A204.1 (cell line): ENCODE measurements around the gene MYO1C.
"Not testable (repeated sequence)": the region's sequence is repeated elsewhere in the genome, so short reads cannot be mapped to it uniquely, and the experiment has no call there.

ENCODE experiments used
- FAIRE-seq: peaks from 2 replicates; lab custom pipeline; 2012; peaks lifted over from hg19 to GRCh38; lab: Jason Lieb, UNC

MYO1C gene

DNA sequence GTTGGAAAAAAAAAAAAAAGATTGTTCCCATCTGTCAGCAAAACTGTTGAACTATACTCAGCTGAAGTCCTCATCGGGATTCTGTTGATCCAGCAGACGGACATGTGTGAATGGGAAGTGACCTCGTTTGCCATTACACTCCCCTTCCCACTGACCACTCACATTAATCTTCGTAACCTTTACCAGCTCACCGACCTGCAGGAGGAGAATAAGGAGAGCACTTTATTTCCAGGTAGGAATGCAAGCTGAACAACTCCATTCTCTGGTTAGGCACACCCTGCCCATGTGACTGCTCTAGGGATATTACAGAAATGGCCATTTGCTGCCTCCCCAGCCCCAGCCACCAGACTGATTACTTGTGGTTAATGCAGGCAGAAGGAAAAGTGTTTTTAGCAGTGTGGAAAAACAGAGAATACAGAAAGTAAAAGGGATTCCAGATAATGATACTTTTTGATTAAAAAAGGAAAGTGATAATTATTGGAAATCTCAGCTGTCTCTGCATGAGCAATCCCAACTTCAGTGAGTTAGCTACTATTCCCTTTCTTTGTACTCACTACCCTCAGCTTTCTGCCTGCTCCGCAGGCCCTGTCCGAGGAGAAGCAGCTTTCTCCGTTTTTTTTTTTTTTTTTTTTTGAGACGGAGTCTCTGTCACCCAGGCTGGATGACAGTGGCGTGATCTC is 68.9 kb downstream of the MYO1C start:
- FAIRE-seq, result no peak

DNA sequence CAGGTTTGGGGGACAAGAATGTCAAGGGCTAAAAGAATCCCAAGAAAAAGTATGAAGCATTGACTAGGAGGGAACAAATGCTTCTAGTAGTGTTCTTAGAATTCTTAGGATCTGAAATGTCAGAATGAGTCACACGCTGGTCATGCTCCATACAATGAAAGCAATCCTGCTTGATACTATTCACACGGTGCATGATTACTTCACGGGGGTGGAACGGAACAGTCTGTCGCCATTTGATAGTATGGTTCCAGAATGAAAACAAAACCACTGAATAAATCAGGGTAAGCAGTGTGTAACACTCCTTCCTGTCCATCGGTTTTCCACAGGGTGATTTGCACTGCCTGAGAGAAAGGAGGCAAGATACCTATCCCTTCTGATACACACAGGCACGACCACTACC is 69.6 kb downstream of the MYO1C start:
- no peak for FAIRE-seq

DNA sequence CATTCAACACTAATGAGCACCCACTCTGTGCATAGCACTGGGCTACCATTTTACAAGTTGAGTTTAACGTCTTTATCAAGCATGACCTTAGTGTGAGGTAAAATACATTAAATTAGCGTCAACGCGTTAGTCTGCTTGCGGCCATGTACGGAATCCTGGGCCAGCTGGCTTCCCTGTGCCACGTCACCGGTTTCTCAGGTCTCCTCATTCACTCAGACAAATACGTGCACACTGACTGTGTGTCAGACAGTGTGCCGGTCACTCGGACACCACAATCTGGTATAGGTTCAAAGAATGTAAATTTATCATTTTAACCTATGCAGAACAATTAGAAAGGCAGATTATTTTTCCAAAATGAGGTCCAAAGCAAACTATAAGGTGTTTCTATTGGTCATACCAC is 71.0 kb downstream of the MYO1C start:
- FAIRE-seq, result no peak

DNA sequence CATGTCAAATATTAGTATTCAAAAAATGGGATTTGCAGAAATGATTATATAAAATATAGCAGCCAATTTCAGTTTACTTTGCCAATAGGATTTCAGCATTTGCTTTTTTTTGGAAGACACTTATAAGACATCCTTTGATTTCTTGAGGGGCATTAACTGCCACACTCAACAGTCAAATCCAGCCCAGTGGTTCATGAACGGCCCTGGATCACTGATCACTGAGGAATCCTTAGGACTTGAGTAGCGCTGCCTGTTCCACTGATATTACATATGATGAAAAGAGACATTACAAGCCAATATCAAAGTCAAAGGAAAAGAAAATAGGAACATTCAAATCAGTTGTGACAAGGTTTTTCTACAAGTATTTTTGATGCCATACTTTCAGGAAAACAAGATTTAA is 71.5 kb downstream of the MYO1C start:
- no peak for FAIRE-seq

DNA sequence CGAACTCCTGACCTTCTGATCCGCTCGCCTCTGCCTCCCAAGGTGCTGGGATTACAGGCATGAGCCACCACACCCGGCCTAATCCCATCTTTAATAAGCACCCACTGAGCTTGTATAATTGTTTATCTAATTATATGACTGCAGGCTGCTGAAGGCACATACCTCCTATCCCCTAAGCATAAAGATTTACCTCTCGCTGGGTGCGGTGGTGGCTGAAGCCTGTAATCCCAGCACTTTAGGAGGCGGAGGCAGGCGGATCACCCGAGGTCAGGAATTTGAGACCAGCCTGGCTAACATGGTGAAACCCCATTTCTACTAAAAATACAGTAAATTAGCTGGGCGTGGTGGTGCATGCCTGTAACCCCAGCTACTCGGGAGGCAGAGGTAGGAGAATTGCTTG is 72.3 kb downstream of the MYO1C start:
- FAIRE-seq, result no peak

DNA sequence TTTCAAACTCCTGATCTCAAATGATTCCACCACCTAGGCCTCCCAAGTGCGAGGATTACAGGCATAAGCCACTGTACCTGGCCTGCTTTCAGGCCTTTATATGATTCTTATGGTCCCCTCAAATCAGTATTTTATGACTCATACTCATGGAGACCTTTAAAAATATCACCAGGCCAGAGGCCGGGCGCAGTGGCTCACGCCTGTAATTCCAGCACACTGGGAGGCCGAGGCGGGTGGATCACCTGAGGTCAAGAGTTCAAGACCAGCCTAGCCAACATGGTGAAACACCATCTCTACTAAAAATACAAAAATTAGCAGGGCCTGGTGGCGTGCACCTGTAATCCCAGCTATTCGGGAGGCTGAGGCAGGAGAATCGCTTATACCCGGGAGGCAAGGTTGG is 74.0 kb downstream of the MYO1C start:
- FAIRE-seq, result not testable (repeated sequence)

DNA sequence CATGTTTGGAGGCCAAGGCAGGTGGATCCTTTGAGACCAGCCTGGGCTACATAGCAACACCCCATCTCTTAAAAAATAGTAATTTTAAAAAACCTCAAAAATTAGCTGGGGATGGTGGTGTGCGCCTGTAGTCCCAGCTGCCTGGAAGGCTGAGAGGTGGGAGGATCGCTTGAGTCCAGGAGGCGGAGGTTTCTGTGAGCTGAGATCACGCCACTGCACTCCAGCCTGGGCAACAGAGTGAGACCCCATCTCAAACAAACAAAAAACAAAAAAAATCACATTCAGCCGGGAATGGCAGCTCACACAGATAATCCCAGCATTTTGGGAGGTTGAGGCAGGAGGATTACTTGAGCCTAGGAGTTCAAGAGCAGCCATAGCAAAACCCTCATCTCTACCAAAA is 76.1 kb downstream of the MYO1C start:
- FAIRE-seq, result no peak

DNA sequence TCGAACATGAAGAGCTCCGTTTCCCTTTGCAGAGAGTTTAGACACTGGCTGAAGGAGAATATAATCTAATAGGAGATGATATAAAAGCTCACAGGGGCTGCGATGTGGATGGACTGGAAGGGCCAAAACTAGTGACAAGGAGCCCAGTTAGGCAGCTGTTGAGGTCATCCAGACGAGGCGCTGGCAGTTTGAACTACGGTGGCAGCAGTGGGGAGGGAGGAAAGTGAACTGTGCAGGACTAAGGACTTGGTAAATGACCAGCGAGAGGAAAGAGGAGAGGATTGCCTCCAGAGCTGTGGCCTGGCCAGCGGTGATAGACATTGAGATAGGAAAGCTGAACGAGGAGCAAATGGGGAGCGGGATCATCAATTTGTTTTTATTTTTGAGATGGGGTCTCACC is 77.9 kb downstream of the MYO1C start:
- FAIRE-seq, result no peak
